ENCODE data around the gene NOP16. TPM values are rescaled to one million over a fixed set of nuclear protein-coding genes. Genes with fewer than 3 reads are reported as not detected.
"Not testable (repeated sequence)": the region's sequence is repeated elsewhere in the genome, so short reads cannot be mapped to it uniquely, and the experiment has no call there.

NOP16 gene
- polyA plus RNA-seq, 10 donors: 21.6 to 34.0 (median 28.2) TPM

GRCh38 chr5:176412517-176413254 lies 24.3 kb upstream of the NOP16 start:
- no peak for DNase-seq

DNA sequence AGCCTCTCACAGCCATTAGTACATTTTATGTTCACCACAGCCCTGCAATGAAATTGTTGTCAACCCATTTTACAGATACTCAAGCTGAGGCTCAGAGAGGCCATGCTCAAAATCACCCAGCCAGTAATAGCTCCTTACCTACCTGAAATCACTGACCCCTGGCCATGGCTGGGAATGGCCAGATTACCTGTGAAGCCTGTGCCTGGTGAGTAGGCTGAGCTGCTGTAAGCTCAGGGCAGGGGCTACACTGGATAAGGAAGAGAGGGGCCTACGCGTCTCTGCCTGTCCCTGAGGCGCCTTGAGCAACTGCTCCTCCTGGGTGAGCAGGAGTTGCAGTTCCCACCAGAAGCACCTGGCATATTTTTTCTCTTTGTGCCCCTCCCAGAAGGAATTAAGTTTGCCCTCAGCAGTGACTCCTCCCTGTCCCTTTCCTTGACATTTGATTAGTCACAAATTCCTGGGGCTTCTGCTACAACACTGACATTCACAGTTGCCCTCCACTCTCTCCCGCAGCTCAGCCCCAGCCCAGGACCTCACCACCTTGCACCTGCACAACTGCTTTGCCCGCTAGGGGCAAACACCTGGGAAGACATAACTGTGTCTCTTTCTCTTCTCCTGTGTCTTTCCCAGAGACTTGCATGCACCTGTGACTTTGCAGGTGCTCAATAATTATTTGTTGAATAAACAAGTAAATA lies 22.2 kb upstream of the NOP16 start:
- DNase-seq: no peak

- no peak for DNase-seq
Observed at GRCh38 chr5:176409765-176410164, 21.4 kb upstream of the NOP16 start.

DNA sequence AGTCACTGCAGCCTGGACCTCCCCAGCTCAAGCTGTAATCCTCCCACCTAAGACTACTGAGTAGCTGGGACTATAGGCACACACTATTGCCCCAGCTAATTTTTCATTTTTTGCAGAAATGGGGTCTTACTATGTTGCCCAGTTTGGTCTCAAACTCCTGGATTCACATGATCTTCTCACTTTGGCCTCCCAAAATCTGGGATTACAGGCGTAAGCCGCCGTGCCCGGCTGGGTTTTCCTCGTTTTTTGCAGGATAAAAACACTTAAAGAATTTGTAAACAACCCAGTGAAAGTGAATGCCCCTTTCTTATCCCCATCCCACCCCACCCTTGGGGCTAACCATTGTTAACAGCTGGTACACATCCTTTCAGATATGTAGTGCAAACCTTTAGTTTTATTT lies 20.2 kb upstream of the NOP16 start:
- no peak for DNase-seq

- not testable (repeated sequence) for DNase-seq
Observed at GRCh38 chr5:176408252-176408573, 19.8 kb upstream of the NOP16 start.

DNA sequence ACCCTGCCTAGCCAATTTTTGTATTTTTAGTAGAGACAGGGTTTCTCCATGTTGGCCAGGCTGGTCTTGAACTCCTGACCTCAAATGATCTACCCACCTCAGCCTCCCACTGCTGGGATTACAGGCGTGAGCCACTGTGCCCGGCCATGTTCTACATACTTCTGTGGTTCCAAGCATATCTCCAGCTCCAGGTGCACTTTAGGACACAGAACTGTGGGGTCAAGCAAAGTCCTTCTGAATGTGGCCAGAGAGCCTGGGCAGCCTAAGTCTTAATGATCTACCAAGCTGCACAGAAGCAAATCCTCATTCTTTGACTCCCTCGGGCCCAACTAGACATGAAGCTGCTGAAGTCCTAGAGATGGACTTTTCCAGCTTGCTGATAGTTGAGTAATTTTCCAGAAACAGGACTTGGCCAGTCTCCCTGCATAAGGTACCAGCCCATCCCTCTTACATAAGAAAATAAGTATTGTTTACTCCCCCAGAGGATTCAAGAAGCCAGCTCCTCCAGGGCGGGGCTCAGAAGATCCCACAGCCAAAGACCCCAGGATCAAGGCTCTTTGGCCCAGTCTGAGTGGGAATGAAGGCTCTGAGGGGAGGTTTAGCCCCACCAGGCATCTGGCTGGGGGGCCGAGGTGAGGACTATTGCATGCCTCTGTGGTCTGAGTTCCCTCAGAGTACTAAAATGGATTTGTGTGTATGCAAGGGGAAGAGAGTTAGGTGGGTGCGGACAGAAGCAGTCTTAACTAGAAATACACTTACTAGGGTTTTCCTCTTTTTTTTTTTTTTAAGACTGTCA lies 19.3 kb upstream of the NOP16 start:
- peak in 1 of 3 donors; percentile 46 for DNase-seq

GRCh38 chr5:176406436-176407052 lies 18.1 kb upstream of the NOP16 start:
- no peak for DNase-seq

DNA sequence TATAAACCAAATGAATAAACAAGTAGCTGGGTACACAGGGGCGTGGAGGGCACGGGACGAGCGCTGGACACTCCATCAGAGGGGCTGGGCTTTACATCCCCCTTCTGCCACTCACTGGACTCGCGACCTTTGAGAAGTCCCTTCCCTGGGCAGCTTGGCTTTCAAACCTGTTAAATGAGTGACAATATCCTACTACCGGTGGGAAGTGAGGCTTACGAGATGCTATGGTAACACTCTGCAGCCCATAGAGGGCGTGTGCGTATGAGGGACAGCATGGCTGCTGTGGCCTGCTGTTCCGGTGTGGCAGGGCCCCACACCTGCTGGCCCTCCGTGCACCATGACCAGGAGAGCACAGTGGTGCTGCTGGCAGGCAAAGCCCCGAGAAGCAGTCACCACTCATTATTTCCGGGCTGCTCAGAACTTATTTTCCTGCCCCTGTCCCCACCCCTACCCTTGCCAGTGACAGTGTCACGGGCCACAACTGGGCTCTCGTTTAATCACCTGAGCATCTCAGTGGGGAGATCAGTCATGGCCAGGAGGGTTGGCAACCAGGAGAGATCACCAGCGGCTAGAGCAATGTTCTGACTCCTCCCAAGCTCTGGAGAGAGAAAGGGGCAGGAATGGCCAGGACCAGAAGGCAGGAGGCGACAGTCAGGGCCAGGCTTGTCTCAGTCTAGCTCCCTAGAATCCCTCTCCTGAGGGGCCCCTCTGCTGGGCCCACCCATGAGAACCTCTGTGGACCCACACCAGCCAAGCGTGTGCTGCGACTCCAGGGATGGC lies 17.4 kb upstream of the NOP16 start:
- no peak for DNase-seq

DNA sequence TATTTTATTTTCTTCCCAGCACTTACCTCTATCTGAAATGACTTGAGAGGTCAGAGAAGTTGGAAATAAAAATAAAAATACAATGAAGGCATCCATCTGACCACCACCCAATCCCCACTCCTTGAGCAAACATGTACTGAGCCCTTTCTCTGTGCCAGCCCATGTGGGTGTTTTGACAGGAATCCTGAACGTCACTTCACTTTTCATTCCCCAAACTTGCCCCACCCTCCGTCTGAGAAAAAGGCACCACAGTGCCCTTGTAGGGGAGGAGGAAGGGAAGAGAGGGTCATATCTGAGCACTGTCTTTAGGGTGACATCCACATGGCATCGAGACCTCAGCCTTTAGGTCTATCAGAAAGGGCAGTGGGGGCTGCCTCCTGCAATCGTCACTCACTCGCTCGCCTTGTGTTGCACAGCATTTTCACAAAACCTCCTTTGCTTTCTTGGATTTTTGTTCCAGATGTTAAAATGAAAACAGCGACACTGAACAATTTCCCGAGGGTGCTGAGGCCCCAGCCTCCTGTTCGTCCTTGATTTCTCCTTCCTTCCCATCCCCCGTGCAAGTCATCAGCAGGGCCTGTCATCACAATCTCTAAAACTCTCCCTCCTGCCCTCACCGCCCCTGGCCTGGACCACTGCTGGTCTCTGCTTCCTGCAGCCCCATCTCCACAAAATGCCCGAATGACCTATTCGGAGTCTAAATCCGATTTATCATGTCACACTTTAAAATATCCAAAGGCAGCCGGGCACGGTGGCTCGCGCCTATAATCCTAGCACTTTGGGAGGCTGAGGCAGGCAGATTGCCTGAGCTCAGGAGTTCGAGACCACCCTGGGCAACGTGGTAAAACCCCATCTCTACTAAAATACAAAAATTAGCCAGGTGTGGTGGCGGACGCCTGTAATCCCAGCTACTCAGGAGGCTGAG lies 13.1 kb upstream of the NOP16 start:
- no peak for DNase-seq

- DNase-seq: no peak
Observed at GRCh38 chr5:176400382-176401156, 12.2 kb upstream of the NOP16 start.

DNA sequence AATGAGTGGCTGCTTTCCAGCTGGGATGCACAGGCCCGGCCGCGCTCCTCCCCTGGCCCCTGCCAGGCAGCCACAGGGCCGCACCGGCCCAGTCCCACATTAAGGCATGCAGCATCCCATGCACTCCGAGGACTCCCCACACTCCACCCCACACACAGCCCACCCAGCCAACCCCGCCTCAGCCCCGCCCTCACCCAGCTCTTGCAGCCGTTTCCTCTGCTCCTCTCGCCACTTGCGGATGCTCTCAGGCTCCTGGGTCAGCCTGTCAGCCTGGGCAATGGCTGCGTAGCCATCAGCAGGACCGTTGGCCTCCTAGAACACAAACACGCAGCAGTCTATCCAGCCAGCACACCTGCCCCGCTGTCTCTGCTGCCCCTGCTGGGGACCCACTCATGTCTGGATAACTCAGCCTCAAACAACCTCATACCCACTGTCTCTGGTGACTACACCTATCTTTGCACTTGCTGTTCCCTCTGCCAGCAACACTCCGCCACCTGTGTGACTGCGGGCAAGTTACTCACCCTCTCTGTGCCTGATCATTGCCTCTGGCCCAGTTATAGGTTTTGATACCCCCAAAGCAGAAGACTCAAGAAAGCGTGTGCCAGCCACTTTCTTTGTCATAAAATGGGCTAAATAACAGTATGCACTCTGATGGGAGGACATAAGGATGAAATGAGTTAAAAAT lies 9.5 kb upstream of the NOP16 start:
- no peak for DNase-seq

DNA sequence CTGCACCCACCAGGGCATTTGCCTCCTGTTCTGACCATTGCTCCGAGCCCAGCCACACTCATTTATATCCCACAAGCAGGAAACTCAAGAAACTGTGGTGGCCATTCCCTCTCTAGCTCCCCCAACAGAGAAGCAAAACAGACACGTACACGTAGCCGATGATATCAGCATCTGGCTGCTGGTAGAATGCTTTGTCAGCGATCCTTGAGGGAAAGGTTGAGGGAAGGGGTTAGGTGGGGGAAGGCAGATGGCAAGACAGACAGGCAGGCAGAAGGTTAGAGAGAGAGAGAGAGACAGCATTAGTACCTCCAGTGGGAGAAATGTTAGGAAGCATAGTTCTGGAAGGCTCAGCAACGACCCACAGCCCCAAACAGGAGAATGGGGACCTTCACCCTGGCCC lies 7.9 kb upstream of the NOP16 start:
- DNase-seq: no peak

DNA sequence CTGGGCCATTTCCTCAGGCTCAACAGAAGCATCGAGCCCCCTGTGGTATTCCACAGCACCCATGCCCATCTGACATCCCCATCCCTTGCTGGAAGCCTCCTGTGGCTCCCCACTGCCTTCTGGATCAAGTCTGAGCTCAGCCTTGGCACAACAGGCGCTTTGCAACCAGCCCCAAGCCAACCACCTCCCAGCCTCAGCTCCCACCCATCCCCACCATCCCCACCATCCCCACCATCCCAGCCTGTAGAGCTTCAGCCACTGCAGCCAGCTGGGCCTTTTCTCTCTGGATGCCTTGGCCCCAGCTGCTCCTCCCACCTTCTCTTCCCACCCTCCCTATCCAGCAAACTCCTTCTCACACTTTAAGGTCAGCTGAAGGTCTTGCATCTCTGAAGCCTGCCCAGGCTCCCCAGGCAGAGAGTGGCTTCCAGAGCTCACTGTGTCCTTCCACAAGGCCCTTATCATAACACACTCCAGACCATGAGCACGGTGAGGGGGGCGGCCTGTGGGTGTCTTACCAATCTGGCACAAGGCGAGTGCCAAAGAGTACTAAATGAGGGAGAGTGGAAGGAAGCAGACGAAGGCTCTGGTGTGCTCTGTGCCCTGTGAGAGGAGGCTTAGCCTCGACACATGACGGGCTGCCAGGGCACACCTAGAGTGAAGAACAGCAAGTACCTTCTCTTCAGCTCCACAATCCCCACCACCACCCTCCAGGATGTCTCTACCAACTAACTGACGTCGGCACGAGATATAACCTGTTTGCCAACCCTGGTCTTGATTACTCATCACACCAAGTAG lies 6.7 kb upstream of the NOP16 start:
- DNase-seq: no peak

- DNase-seq: no peak
Observed at GRCh38 chr5:176394096-176394495, 5.7 kb upstream of the NOP16 start.

DNA sequence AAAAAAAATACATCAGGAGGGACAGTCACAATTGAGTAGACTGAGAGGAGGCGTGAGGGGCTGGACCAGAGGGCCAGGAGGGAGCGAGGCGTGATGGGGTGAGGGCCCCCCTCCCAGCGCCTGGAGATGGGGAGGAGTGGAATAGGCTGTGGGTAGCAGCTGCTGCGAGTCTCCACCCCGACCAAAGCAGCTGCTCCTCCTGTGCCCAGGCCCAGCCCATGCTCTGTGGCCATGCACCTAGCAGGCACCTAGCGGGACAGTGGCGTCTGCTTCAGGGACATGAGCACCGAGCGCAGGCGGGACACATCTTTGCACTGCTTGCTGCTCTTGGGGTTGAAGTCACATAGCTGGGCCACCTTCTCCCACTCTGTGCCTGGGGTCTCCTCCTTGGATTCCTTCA lies 4.1 kb upstream of the NOP16 start:
- no peak for DNase-seq

- DNase-seq: no peak
Observed at GRCh38 chr5:176391999-176392398, 3.6 kb upstream of the NOP16 start.

GRCh38 chr5:176391479-176391878 lies 3.1 kb upstream of the NOP16 start:
- DNase-seq: no peak

Measured in muscle of back (tissue), 11 donors.